WTC11 (cell line): ENCODE data around the gene CYBB. TPM values are rescaled to one million over a fixed set of nuclear protein-coding genes. Genes with fewer than 3 reads are reported as not detected.

Experiments used
- ATAC-seq: fragments of 200-7000 bp; cut with Tn5 transposase; 2 replicates; pipeline ENCODE4 v1.10.0; 2021; ENCODE audit warnings: mild to moderate bottlenecking, moderate library complexity
- CTCF ChIA-PET: fragments of 300-600 bp; sonication (Branson Sonifier 250); formaldehyde crosslinking; loops from one replicate; lab custom pipeline; 2021; ENCODE audit warnings: antibody characterized with exemption; lab: Charles Lee
- POLR2A ChIA-PET: fragments of 350-600 bp; sonication (Branson Sonifier 250); formaldehyde crosslinking; loops from one replicate; lab custom pipeline; 2021; ENCODE audit warnings: antibody characterized with exemption; lab: Charles Lee
- DNase-seq: peaks from one replicate; pipeline ENCODE4 v3.0.0; 2021; ENCODE audit warnings: low spot score
- H3K27ac Mint-ChIP-seq: 2 replicates; pipeline ENCODE4 v1.8.0; 2021; ENCODE audit warnings: mixed read lengths
- H3K27me3 Mint-ChIP-seq: 2 replicates; pipeline ENCODE4 v1.8.0; 2021; ENCODE audit warnings: low read depth, mild to moderate bottlenecking, moderate library complexity, mixed read lengths
- H3K36me3 Mint-ChIP-seq: 2 replicates; pipeline ENCODE4 v1.8.0; 2021; ENCODE audit warnings: mixed read lengths
- H3K4me1 Mint-ChIP-seq: 2 replicates; pipeline ENCODE4 v1.8.0; 2022; ENCODE audit warnings: mixed read lengths
- H3K4me3 Mint-ChIP-seq: 2 replicates; pipeline ENCODE4 v1.8.0; 2021; ENCODE audit warnings: mild to moderate bottlenecking, moderate library complexity, mixed read lengths
- H3K9me3 Mint-ChIP-seq: 2 replicates; pipeline ENCODE4 v1.8.0; 2021; ENCODE audit warnings: mixed read lengths
- CTCF ChIP-seq: fragments of 200-600 bp; IDR thresholded peaks from 2 replicates; pipeline ENCODE4 v1.8.0; 2022; ENCODE audit warnings: antibody characterized with exemption
- FOXK1 ChIP-seq: sonication (generic); formaldehyde crosslinking; IDR thresholded peaks from 2 replicates; pipeline ENCODE4 v1.8.0; 2022; ENCODE audit warnings: mild to moderate bottlenecking, moderate library complexity, missing genetic modification reagents
- GABPB1 ChIP-seq: sonication (generic); formaldehyde crosslinking; IDR thresholded peaks from 2 replicates; pipeline ENCODE4 v1.8.1; 2023; ENCODE audit warnings: mild to moderate bottlenecking, missing genetic modification reagents
- GTF2I ChIP-seq: fragments of 250-450 bp; sonication (Bioruptor Pico); conservative IDR thresholded peaks from 2 replicates; pipeline ENCODE4 v1.4.0; 2021; ENCODE audit warnings: mild to moderate bottlenecking
- HMGXB4 ChIP-seq: sonication (generic); formaldehyde crosslinking; IDR thresholded peaks from 2 replicates; pipeline ENCODE4 v1.8.1; 2023; ENCODE audit warnings: mild to moderate bottlenecking, moderate library complexity, missing genetic modification reagents
- SP1 ChIP-seq: sonication (generic); formaldehyde crosslinking; conservative IDR thresholded peaks from 2 replicates; pipeline ENCODE4 v1.8.1; 2022; ENCODE audit warnings: missing genetic modification reagents
- ZNF121 ChIP-seq: sonication (generic); formaldehyde crosslinking; IDR thresholded peaks from 2 replicates; pipeline ENCODE4 v1.8.0; 2023; ENCODE audit warnings: missing genetic modification reagents
- ZNF232 ChIP-seq: sonication (generic); formaldehyde crosslinking; IDR thresholded peaks from 2 replicates; pipeline ENCODE4 v1.8.0; 2022; ENCODE audit warnings: mild to moderate bottlenecking, missing genetic modification reagents
- total RNA-seq: library from RNA; stranded (reverse); gene quantifications from 3 replicates; pipeline ENCODE4 v1.2.3, GENCODE V29; 2021
- TF ChIP-seq, protein P1 (sequence below): sonication (generic); formaldehyde crosslinking; IDR thresholded peaks from 2 replicates; pipeline ENCODE4 v1.8.0; 2022; ENCODE audit warnings: missing genetic modification reagents
- TF ChIP-seq, protein P2 (sequence below): fragments of 250-450 bp; sonication (Bioruptor Pico); IDR thresholded peaks from 2 replicates; pipeline ENCODE4 v1.9.0; 2021; ENCODE audit warnings: mild to moderate bottlenecking
- TF ChIP-seq, protein P3 (sequence below): sonication (generic); formaldehyde crosslinking; IDR thresholded peaks from 2 replicates; pipeline ENCODE4 v1.8.0; 2022; ENCODE audit warnings: mild to moderate bottlenecking, missing genetic modification reagents

CYBB gene
- total RNA-seq, 1 experiment from 2014 or later, result 0.22 TPM

- peaks cover 2% of the 10 kb centered on the region; the same call in 1 of the 2 replicates for H3K27me3 Mint-ChIP-seq
- no peaks in the 10 kb centered on the region for H3K4me1 Mint-ChIP-seq
- CTCF ChIA-PET, result no interaction called here
- 0 out of 2 replicates have a peak within 1 kb of the TSS, but pooled peaks have one; percentile 27 for H3K27ac Mint-ChIP-seq
- H3K4me3 Mint-ChIP-seq, result peak within 1 kb of the TSS; percentile 56
- peak; percentile 98 for ATAC-seq
- no peaks in the 10 kb centered on the region for H3K36me3 Mint-ChIP-seq
- peak; percentile 76 for DNase-seq
- no peaks in the 10 kb centered on the region for H3K9me3 Mint-ChIP-seq
- TF ChIP-seq, protein P1, sequence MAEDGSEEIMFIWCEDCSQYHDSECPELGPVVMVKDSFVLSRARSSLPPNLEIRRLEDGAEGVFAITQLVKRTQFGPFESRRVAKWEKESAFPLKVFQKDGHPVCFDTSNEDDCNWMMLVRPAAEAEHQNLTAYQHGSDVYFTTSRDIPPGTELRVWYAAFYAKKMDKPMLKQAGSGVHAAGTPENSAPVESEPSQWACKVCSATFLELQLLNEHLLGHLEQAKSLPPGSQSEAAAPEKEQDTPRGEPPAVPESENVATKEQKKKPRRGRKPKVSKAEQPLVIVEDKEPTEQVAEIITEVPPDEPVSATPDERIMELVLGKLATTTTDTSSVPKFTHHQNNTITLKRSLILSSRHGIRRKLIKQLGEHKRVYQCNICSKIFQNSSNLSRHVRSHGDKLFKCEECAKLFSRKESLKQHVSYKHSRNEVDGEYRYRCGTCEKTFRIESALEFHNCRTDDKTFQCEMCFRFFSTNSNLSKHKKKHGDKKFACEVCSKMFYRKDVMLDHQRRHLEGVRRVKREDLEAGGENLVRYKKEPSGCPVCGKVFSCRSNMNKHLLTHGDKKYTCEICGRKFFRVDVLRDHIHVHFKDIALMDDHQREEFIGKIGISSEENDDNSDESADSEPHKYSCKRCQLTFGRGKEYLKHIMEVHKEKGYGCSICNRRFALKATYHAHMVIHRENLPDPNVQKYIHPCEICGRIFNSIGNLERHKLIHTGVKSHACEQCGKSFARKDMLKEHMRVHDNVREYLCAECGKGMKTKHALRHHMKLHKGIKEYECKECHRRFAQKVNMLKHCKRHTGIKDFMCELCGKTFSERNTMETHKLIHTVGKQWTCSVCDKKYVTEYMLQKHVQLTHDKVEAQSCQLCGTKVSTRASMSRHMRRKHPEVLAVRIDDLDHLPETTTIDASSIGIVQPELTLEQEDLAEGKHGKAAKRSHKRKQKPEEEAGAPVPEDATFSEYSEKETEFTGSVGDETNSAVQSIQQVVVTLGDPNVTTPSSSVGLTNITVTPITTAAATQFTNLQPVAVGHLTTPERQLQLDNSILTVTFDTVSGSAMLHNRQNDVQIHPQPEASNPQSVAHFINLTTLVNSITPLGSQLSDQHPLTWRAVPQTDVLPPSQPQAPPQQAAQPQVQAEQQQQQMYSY (CRISPR knock-in tag), result no peak
- TF ChIP-seq CTCF (no peak), SP1 (CRISPR knock-in tag) (peak; percentile 64), GABPB1 (peak; percentile 52; the same call in 1 of the 2 replicates), GTF2I (CRISPR knock-in tag) (no peak), ZNF232 (no peak), FOXK1 (CRISPR knock-in tag) (peak; percentile 47; the same call in 1 of the 2 replicates)
- TF ChIP-seq, protein P2, sequence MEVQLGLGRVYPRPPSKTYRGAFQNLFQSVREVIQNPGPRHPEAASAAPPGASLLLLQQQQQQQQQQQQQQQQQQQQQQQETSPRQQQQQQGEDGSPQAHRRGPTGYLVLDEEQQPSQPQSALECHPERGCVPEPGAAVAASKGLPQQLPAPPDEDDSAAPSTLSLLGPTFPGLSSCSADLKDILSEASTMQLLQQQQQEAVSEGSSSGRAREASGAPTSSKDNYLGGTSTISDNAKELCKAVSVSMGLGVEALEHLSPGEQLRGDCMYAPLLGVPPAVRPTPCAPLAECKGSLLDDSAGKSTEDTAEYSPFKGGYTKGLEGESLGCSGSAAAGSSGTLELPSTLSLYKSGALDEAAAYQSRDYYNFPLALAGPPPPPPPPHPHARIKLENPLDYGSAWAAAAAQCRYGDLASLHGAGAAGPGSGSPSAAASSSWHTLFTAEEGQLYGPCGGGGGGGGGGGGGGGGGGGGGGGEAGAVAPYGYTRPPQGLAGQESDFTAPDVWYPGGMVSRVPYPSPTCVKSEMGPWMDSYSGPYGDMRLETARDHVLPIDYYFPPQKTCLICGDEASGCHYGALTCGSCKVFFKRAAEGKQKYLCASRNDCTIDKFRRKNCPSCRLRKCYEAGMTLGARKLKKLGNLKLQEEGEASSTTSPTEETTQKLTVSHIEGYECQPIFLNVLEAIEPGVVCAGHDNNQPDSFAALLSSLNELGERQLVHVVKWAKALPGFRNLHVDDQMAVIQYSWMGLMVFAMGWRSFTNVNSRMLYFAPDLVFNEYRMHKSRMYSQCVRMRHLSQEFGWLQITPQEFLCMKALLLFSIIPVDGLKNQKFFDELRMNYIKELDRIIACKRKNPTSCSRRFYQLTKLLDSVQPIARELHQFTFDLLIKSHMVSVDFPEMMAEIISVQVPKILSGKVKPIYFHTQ (CRISPR knock-in tag), result no peak
- TF ChIP-seq, protein P3, sequence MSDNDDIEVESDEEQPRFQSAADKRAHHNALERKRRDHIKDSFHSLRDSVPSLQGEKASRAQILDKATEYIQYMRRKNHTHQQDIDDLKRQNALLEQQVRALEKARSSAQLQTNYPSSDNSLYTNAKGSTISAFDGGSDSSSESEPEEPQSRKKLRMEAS, result peak; percentile 82
- TF ChIP-seq, all 79 proteins: peak for 4
- POLR2A ChIA-PET, result no interaction called here
Observed at GRCh38 chrX:37846934-37847732, 67.3 kb downstream of the CYBB start, which contains the start of gene DYNLT3. Gene DYNLT3, minus strand, starts transcription at chrX:37847571. Its CDS starts 61 bp downstream, at chrX:37847510.

DNA sequence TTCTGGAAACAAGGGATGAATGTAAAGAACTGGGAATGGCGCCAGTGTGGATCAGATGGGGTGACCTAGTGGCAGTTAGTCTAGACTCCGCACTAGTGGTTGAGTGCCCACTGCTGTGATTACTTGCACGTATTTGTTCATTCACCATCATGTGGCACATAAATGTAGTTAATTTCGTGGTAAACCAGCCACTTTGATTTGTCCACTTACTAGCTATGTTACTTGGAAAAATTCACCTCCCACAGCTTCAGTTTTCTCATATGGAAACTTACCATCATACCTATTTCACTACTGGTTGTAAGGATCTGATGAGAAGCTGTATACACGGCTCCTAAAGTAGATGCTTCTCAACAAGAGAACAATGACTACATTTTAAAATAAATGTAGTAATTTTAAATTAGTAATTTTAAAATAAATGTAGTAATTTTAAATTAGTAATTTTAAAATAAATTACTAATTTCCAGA is 67.9 kb downstream of the CYBB start:
- CTCF ChIA-PET, result no interaction called here
- no peak for TF ChIP-seq ZNF121 (CRISPR knock-in tag)
- TF ChIP-seq HMGXB4 (CRISPR knock-in tag), result no peak
- TF ChIP-seq, all 79 proteins: peak for 0
- peak overlapping the region; percentile 56 for H3K4me3 Mint-ChIP-seq
- no peak for DNase-seq
- POLR2A ChIA-PET, result no interaction called here
- ATAC-seq, result no peak
- 0 out of 2 replicates have a peak overlapping the region, but pooled peaks have one; percentile 27 for H3K27ac Mint-ChIP-seq
- H3K9me3 Mint-ChIP-seq, result no peaks in the 10 kb centered on the region
- peaks cover 2% of the 10 kb centered on the region; the same call in 1 of the 2 replicates for H3K27me3 Mint-ChIP-seq
- H3K4me1 Mint-ChIP-seq, result no peaks in the 10 kb centered on the region
- no peaks in the 10 kb centered on the region for H3K36me3 Mint-ChIP-seq
